GM12892 (cell line): ENCODE results near the gene MCC.

ENCODE experiments used
- DNase-seq: peaks from one replicate; pipeline ENCODE4 v3.0.0; 2011; ENCODE audit not compliant: insufficient read length
- FAIRE-seq: peaks from 2 replicates; lab custom pipeline; 2011; peaks lifted over from hg19 to GRCh38; lab: Jason Lieb, UNC
- POLR2A ChIP-seq: IDR thresholded peaks from 2 replicates; pipeline ENCODE4 v1.6.1; 2011; ENCODE audit warnings: low read depth, low read length, control low read depth
- POLR2AphosphoS5 ChIP-seq: IDR thresholded peaks from 2 replicates; pipeline ENCODE4 v1.6.1; 2011; ENCODE audit warnings: low read depth, low read length, control low read depth
- TAF1 ChIP-seq: IDR thresholded peaks from 2 replicates; pipeline ENCODE4 v1.6.1; 2011; ENCODE audit warnings: low read depth, mild to moderate bottlenecking, control low read depth, low read length, borderline replicate concordance

MCC gene

GRCh38 chr5:113244966-113245365 lies 243.3 kb downstream of the MCC start:
- TF ChIP-seq TAF1 (no peak), POLR2AphosphoS5 (no peak), POLR2A (no peak)
- DNase-seq (no peak), FAIRE-seq (no peak)

- FAIRE-seq (no peak), DNase-seq (no peak)
- TF ChIP-seq TAF1 (no peak), POLR2A (no peak), POLR2AphosphoS5 (no peak)
Observed at GRCh38 chr5:113243349-113243664, 244.9 kb downstream of the MCC start.

- DNase-seq: no peak
- no peak for FAIRE-seq
- no peak for TF ChIP-seq TAF1
- TF ChIP-seq POLR2A: no peak
- no peak for TF ChIP-seq POLR2AphosphoS5
Observed at GRCh38 chr5:113242481-113243348, 245.5 kb downstream of the MCC start.

- FAIRE-seq (no peak), DNase-seq (no peak)
- no peak for TF ChIP-seq POLR2AphosphoS5
- no peak for TF ChIP-seq POLR2A
- TF ChIP-seq TAF1: no peak
Observed at GRCh38 chr5:113240951-113241726, 247.1 kb downstream of the MCC start.

- no peak for TF ChIP-seq POLR2AphosphoS5
- TF ChIP-seq POLR2A: no peak
- no peak for TF ChIP-seq TAF1
- DNase-seq (no peak), FAIRE-seq (no peak)
Observed at GRCh38 chr5:113240032-113240431, 248.2 kb downstream of the MCC start.

GRCh38 chr5:113237893-113238292 lies 250.4 kb downstream of the MCC start:
- DNase-seq (no peak), FAIRE-seq (no peak)
- TF ChIP-seq POLR2AphosphoS5 (no peak), POLR2A (no peak), TAF1 (no peak)

- DNase-seq (no peak), FAIRE-seq (no peak)
- TF ChIP-seq TAF1: no peak
- TF ChIP-seq POLR2A: no peak
- TF ChIP-seq POLR2AphosphoS5: no peak
Observed at GRCh38 chr5:113236536-113237288, 251.5 kb downstream of the MCC start.

GRCh38 chr5:113235884-113236283 lies 252.4 kb downstream of the MCC start:
- no peak for TF ChIP-seq POLR2A
- FAIRE-seq (no peak), DNase-seq (no peak)

- no peak for FAIRE-seq
- TF ChIP-seq POLR2AphosphoS5: no peak
- TF ChIP-seq POLR2A: no peak
- TF ChIP-seq TAF1: no peak
- no peak for DNase-seq
Observed at GRCh38 chr5:113234546-113234945, 253.7 kb downstream of the MCC start.

- no peak for DNase-seq
- no peak for FAIRE-seq
- no peak for TF ChIP-seq POLR2AphosphoS5
- TF ChIP-seq TAF1: no peak
- no peak for TF ChIP-seq POLR2A
Observed at GRCh38 chr5:113233606-113234005, 254.6 kb downstream of the MCC start.

GRCh38 chr5:113232667-113233066 lies 255.6 kb downstream of the MCC start:
- DNase-seq (no peak), FAIRE-seq (no peak)
- TF ChIP-seq POLR2AphosphoS5: no peak
- no peak for TF ChIP-seq POLR2A
- TF ChIP-seq TAF1: no peak

GRCh38 chr5:113232221-113232620 lies 256.0 kb downstream of the MCC start:
- TF ChIP-seq POLR2AphosphoS5 (no peak), POLR2A (no peak), TAF1 (no peak)
- DNase-seq (no peak), FAIRE-seq (no peak)
